H1 (cell line): ENCODE results near the gene MCAT. TPM values are rescaled to one million over a fixed set of nuclear protein-coding genes. Genes with fewer than 3 reads are reported as not detected.

Source experiments
- CHD1 ChIP-seq: IDR thresholded peaks from 2 replicates; pipeline ENCODE4 v1.6.1; 2012; ENCODE audit warnings: low read depth, low read length, improper control_type of control experiment
- CTCF ChIP-seq, 3 experiments: IDR thresholded peaks; 1 replicate in 2 of 3; 2 replicates in 1 of 3; pipeline versions ENCODE4 v1.5.1 to v1.6.1; 2011; ENCODE audit warnings: low read length in 3 of 3, mild to moderate bottlenecking in 3 of 3, inconsistent platforms in 2 of 3, low read depth in 1 of 3, moderate library complexity in 1 of 3; ENCODE audit not compliant: insufficient read depth in 1 of 3; ENCODE audit errors: control extremely low read depth in 1 of 3
- EP300 ChIP-seq, 2 experiments: IDR thresholded peaks; 1 replicate in 1 of 2; 2 replicates in 1 of 2; pipeline ENCODE4 v1.6.1; 2011 to 2012; ENCODE audit warnings: low read depth in 2 of 2, low read length in 2 of 2, mild to moderate bottlenecking in 2 of 2, borderline replicate concordance in 1 of 2, inconsistent platforms in 1 of 2, moderate library complexity in 1 of 2
- KDM5A ChIP-seq: fragments of 200-600 bp; IDR thresholded peaks from 2 replicates; pipeline ENCODE4 v1.7.1; 2012; ENCODE audit warnings: mild to moderate bottlenecking, low read length, inconsistent platforms, mixed read lengths
- POU5F1 ChIP-seq: IDR thresholded peaks from 2 replicates; pipeline ENCODE4 v1.6.1; 2011; ENCODE audit warnings: low read depth, mild to moderate bottlenecking, low read length, moderate library complexity
- polyA plus RNA-seq, 7 experiments: library from polyadenylated mRNA; depleted of rRNA in 3 of 7; stranded (reverse) in 5 of 7; unstranded in 2 of 7; fragments of >200 nt in 5 of 7; fragments of 200-250 nt in 2 of 7; gene quantifications; 1 replicate in 5 of 7; 2 replicates in 1 of 7; 4 replicates in 1 of 7; pipeline versions ENCODE4 v1.2.1 to v1.2.3, GENCODE V29; 2011 to 2013; ENCODE audit warnings: missing spikeins in 2 of 7, mixed read lengths in 2 of 7
- total RNA-seq: library from RNA; stranded (reverse); fragmentation: NEBNext Ultra II Directional; extraction: Animal tissue kit (Norgen Biotek cat#: 25700); gene quantifications from 2 replicates; pipeline ENCODE4 v1.2.1, GENCODE V29; 2021

The MCAT gene
- total and polyA plus RNA-seq, 2 of the 8 experiments (the other 6 are each of a cell fraction or from before 2014, with no cell fraction given): 15.8 to 17.4 TPM

DNA sequence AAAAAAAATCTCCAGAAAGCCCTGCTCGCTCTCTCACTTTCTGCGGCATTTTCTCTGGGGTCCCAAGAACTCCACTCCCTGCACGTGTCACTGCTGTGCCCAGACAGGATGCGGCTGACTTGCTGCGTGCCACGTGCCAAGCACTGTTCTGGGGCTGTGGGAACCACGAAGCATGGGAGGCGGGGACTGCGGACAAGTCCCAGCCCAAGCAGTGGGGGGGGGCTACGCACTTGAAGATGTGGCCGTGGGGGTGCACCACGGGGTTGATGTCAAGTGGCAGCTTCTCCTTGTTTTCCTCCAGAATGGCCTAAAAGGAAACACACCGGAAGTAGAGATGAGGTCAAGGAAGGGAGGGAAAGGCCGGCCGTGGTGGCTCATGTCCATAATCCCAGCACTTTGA lies 32.9 kb upstream of the MCAT start (continued):
- TF ChIP-seq CHD1 (no peak), POU5F1 (no peak), CTCF (IDR thresholded peaks at IDR 0.05; ENCODE audit: control extremely low read depth in 1 of 3, insufficient read depth in 1 of 3, low read depth in 1 of 3, low read length in 3 of 3) (no peak), EP300 (IDR thresholded peaks at IDR 0.05; ENCODE audit: borderline replicate concordance in 1 of 2, low read depth in 2 of 2, low read length in 2 of 2) (no peak), KDM5A (no peak)
